Esophagus (tissue), 2 donors: Measurements from ENCODE around the gene TRAPPC12. TPM values are rescaled to one million over a fixed set of nuclear protein-coding genes. Genes with fewer than 3 reads are reported as not detected.
"Not testable (repeated sequence)": the region's sequence is repeated elsewhere in the genome, so short reads cannot be mapped to it uniquely, and the experiment has no call there.

Experiments
- H3K27ac ChIP-seq, 2 donors: one replicate each; pipeline ENCODE4 v1.5.1; 2013; ENCODE audit warnings: low read depth in 2 of 2, mild to moderate bottlenecking in 2 of 2, inconsistent platforms in 1 of 2, low read length in 1 of 2, moderate library complexity in 1 of 2
- H3K27me3 ChIP-seq, 2 donors: one replicate each; pipeline ENCODE4 v1.6.1; 2013; ENCODE audit warnings: low read length in 2 of 2, control low read depth in 1 of 2, mild to moderate bottlenecking in 1 of 2; ENCODE audit not compliant: insufficient read depth in 2 of 2, control insufficient read depth in 1 of 2
- H3K36me3 ChIP-seq, 2 donors: one replicate each; pipeline ENCODE4 v1.6.1; 2013; ENCODE audit warnings: low read length in 1 of 2; ENCODE audit not compliant: control insufficient read depth in 2 of 2, insufficient read depth in 2 of 2
- H3K4me1 ChIP-seq, 2 donors: one replicate each; pipeline ENCODE4 v1.6.1; 2013; ENCODE audit warnings: low read length in 1 of 2; ENCODE audit not compliant: control insufficient read depth in 2 of 2, insufficient read depth in 2 of 2
- H3K4me3 ChIP-seq, 2 donors: one replicate each; pipeline ENCODE4 v1.5.1; 2013; ENCODE audit warnings: low read length in 2 of 2, mild to moderate bottlenecking in 2 of 2, low read depth in 1 of 2, moderate library complexity in 1 of 2
- H3K9me3 ChIP-seq, 2 donors: one replicate each; pipeline ENCODE4 v1.6.1; 2013; ENCODE audit warnings: mild to moderate bottlenecking in 2 of 2, low read depth in 1 of 2, low read length in 1 of 2, moderate library complexity in 1 of 2; ENCODE audit not compliant: control insufficient read depth in 2 of 2, insufficient read depth in 1 of 2
- WGBS, 2 donors: extraction: QIAGEN DNeasy Blood & Tissue Kit; methylation state at CpG; one replicate each; pipeline ENCODE4 v1.1.7; 2013; 5-methylcytosine and 5-hydroxymethylcytosine counted together
- polyA plus RNA-seq, 2 donors: library from polyadenylated mRNA; stranded (reverse); fragments of 200-250 nt; gene quantifications; one replicate each; pipeline ENCODE4 v1.2.3, GENCODE V29; 2013
- donor health status: healthy with polysubstance abuse.
- donor health status: Bipolar disorder and iron deficiency.

TRAPPC12 gene
- polyA plus RNA-seq, 2 donors: 43.6 to 64.2 TPM

DNA sequence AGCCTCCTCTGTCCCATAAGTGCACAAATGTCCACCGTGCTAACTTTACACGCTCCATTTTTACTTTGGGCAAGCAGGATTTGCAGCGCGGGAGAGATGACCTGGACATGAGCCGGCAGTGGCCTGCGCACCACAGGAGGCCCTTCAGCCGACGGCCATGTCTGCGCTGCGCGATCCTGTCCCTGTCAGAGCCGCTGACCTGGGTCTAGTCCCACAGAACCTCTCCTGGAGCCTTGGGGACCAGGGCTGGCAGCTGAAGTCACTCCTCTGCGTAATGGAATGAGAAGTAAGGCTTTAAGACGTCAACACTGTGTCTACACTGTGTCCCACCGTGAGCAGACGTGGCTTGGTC lies 110.2 kb downstream of the TRAPPC12 start:
- H3K27ac ChIP-seq: no peak overlapping the region
- H3K4me3 ChIP-seq: no peak overlapping the region
- WGBS, 2 donors: 93 to 95% methylated on average over 16 of the region's 16 CpGs
- no peaks in the 10 kb centered on the region for H3K27me3 ChIP-seq
- no peaks in the 10 kb centered on the region for H3K4me1 ChIP-seq
- H3K36me3 ChIP-seq: peaks cover 0 to 2% of the 10 kb centered on the region in 2 donors
- no peaks in the 10 kb centered on the region for H3K9me3 ChIP-seq

GRCh38 chr2:3490191-3491170 lies 111.0 kb downstream of the TRAPPC12 start:
- WGBS, 2 donors: 77 to 80% methylated on average over 27 of the region's 27 CpGs
- Histone ChIP-seq H3K4me1 (no peaks in the 10 kb centered on the region), H3K4me3 (no peak overlapping the region), H3K9me3 (no peaks in the 10 kb centered on the region), H3K27me3 (no peaks in the 10 kb centered on the region), H3K27ac (no peak overlapping the region), H3K36me3 (peaks cover 0 to 7% of the 10 kb centered on the region in 2 donors)

DNA sequence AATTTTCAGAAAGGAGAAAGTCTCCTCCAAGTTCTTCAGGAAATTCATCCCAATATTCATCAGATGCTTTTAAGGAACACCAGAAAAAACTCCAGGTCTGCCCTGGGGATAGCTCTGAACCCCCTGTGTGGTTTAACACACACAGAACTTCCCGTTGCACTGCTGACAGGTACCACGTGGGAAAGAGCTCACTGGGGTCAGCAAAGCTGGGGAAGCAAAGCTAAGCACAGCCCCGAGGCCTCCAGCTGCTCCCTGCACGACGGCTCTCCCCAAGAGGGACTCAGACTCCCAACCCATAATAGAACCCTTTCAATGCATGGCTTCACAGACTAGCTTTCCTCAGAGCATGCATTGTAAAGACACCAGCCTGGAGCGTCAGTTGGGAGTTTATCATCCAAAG lies 111.8 kb downstream of the TRAPPC12 start:
- Histone ChIP-seq H3K27ac (no peak overlapping the region), H3K9me3 (no peaks in the 10 kb centered on the region), H3K36me3 (peaks cover 0 to 5% of the 10 kb centered on the region in 2 donors), H3K4me3 (no peak overlapping the region), H3K4me1 (no peaks in the 10 kb centered on the region), H3K27me3 (no peaks in the 10 kb centered on the region)
- WGBS, 2 donors: 42 to 53% methylated on average over 6 of the region's 6 CpGs

DNA sequence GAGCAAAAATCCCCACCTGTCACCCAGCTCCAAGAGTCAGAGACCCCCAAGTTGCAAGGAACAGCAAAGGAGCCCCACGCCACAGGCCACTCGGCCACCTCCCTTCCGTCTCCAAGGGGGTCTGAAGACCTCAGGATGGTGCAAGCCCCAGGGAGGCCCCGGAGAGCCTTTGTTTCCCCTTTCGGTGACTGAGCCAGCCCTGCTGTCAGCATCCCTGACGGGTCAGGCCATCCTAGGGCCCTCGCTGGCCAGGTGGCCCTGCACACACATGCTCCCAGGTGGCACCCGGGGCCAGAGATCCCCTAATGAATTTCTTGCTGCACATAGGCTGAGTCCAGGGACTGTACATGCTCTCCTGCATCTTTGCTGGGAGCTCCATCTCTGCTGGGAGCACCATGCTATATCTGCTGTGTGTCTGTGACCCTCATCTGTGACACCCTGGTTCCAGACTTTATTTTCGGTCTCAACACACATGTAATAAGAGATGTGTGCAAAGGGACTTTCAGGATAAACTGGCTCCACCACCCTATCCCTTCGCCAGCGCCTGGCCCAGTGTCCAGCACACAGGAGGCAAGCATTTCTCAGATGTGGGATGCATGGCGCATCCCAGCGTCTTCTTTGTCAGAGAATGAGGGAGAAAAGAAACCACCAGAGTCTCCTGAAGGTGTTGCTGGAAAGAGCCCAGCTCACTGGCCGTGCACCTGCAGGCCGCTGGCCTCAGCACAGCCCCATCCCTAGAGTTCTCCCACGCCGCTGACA lies 112.4 kb downstream of the TRAPPC12 start:
- Histone ChIP-seq H3K4me3 (no peak overlapping the region), H3K36me3 (peaks cover 0 to 6% of the 10 kb centered on the region in 2 donors), H3K27me3 (no peaks in the 10 kb centered on the region), H3K9me3 (no peaks in the 10 kb centered on the region), H3K27ac (no peak overlapping the region), H3K4me1 (no peaks in the 10 kb centered on the region)
- 90 to 95% methylated on average over 17 of the region's 17 CpGs for WGBS, 2 donors

DNA sequence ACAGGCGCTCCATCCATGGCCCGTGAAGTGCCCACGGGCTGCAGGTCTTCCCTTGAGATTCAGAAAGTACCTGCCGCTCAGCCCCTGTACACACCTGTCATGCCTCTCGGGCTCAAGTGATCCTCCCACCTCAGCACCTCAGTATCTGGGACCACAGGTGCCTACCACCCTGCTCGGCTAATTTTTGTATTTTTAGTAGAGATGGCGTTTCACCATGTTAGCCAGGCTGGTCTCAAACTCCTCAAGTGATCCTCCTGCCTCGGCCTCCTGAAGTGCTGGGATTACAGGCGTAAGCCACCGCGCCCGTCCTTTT lies 112.9 kb downstream of the TRAPPC12 start:
- not testable (repeated sequence) for H3K27me3 ChIP-seq, H3K4me1 ChIP-seq, H3K9me3 ChIP-seq, H3K27ac ChIP-seq, H3K36me3 ChIP-seq, H3K4me3 ChIP-seq
- WGBS, 2 donors: 86 to 94% methylated on average over 12 of the region's 12 CpGs

DNA sequence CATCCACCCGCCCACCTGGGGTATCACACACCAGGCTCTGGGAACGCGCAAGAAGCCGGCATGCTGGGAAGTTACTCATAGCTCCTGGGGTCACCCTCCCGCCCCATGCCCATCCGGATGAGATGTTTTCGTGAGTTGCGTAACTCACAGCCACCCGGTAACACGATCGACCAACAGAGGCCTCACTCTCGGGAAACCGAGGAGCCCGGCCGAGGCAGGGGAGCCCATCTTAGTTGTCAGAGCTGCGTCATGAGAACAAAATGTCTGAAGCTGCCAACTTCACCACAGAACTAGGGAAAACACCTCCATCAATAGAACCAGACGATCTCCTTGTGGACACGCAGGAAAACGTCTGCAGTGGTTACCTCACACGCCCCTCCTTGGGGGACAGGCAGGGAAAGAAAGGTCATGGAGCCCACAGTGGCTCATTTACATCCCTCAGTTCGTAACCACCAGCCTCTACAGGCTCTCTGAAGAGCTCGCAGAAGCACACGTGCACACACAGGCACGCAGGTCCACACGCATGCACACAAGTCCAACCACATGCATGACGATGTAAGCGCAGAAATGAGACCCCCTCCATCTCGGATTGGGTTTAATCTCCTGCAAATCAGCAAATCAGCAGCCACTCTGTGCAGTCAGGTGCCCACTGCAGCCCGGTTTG lies 113.6 kb downstream of the TRAPPC12 start:
- peaks cover 0 to 11% of the 10 kb centered on the region in 2 donors for H3K36me3 ChIP-seq
- 75 to 80% methylated on average over 29 of the region's 29 CpGs for WGBS, 2 donors
- H3K27me3 ChIP-seq: no peaks in the 10 kb centered on the region
- H3K27ac ChIP-seq: no peak overlapping the region
- H3K4me3 ChIP-seq: no peak overlapping the region
- H3K9me3 ChIP-seq: no peaks in the 10 kb centered on the region
- no peaks in the 10 kb centered on the region for H3K4me1 ChIP-seq

GRCh38 chr2:3493615-3494007 lies 114.1 kb downstream of the TRAPPC12 start:
- Histone ChIP-seq H3K4me3 (no peak overlapping the region), H3K4me1 (no peaks in the 10 kb centered on the region), H3K36me3 (peaks cover 0 to 14% of the 10 kb centered on the region in 2 donors), H3K9me3 (no peaks in the 10 kb centered on the region), H3K27me3 (no peaks in the 10 kb centered on the region), H3K27ac (no peak overlapping the region)
- WGBS, 2 donors: 47 to 50% methylated on average over 10 of the region's 10 CpGs

DNA sequence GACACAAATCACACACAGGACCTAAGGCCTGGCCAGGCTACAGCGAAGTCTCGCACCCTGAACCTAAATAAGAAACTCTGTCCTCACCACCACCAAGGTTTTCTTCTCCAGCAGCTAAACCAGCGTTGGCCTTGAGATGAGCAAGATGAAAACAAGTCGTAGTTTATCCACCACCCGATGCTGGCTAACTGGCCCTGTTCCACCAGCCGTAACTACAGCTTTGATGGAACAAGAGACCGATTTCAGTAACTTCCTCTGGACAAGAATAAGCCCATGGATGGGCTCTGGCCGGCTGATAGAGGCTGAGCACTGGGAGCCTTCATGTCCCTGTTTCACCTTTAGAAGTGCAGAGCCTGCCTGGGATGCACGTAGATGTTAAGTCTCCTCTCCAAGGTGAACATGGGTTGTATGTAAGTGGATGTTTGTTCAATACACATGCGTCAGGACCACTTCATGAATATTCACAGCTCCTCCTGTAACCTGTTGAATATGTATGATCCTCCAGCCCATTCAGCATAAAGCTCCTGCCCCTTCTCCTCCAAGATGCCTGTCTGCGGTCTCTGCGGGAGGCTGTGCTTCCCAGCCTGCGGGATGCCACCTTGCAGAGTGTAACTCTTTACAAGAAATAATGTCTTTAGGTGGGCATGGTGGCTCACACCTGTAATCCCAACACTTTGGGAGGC lies 115.6 kb downstream of the TRAPPC12 start:
- peaks cover 4 to 19% of the 10 kb centered on the region in 2 donors for H3K36me3 ChIP-seq
- WGBS, 2 donors: 96% methylated on average over 13 of the region's 13 CpGs

GRCh38 chr2:3496708-3497080 lies 117.2 kb downstream of the TRAPPC12 start:
- peaks cover 9 to 28% of the 10 kb centered on the region in 2 donors for H3K36me3 ChIP-seq
- WGBS, 2 donors: 92 to 94% methylated on average over 15 of the region's 15 CpGs
- not testable (repeated sequence) for H3K27me3 ChIP-seq

More for the DNA sequence above, 115.6 kb downstream of the TRAPPC12 start:
- H3K27ac ChIP-seq: no peak overlapping the region
- H3K4me3 ChIP-seq: no peak overlapping the region
- H3K9me3 ChIP-seq: no peaks in the 10 kb centered on the region
- no peaks in the 10 kb centered on the region for H3K4me1 ChIP-seq
- no peaks in the 10 kb centered on the region for H3K27me3 ChIP-seq

More at GRCh38 chr2:3496708-3497080, 117.2 kb downstream of the TRAPPC12 start:
- H3K27ac ChIP-seq, H3K4me1 ChIP-seq, H3K9me3 ChIP-seq, H3K4me3 ChIP-seq: not testable (repeated sequence)
